ENCODE data around the gene PDZD2.

GRCh38 chr5:31674371-31674951 lies 35.5 kb downstream of the PDZD2 start:
- TF ChIP-seq POLR2A (IDR thresholded peaks at IDR 0.05) (no peak), CTCF (IDR thresholded peaks at IDR 0.05 in 4 of 5, conservative IDR thresholded peaks at IDR 0.05 in 1 of 5) (no peak)

Measured in gastrocnemius medialis (tissue), 4 donors.